Parathyroid adenoma (tissue), 2 donors: ENCODE measurements around the gene CNNM2.

Source experiments
- H2AFZ ChIP-seq: fragments of 300-600 bp; sonication (generic); one replicate; pipeline ENCODE4 v1.7.0; 2017; ENCODE audit warnings: antibody characterized with exemption, mild to moderate bottlenecking
- H3K27ac ChIP-seq: fragments of 300-600 bp; sonication (generic); one replicate; pipeline ENCODE4 v1.7.0; 2017
- H3K27me3 ChIP-seq: fragments of 300-600 bp; sonication (generic); one replicate; pipeline ENCODE4 v1.7.0; 2017; ENCODE audit warnings: low read length; ENCODE audit not compliant: control insufficient read depth, insufficient read depth
- H3K36me3 ChIP-seq: fragments of 300-600 bp; sonication (generic); one replicate; pipeline ENCODE4 v1.7.0; 2017; ENCODE audit warnings: low read length; ENCODE audit not compliant: control insufficient read depth, insufficient read depth
- H3K4me1 ChIP-seq: fragments of 300-600 bp; sonication (generic); one replicate; pipeline ENCODE4 v1.7.0; 2017; ENCODE audit warnings: control low read depth
- H3K4me2 ChIP-seq: fragments of 300-600 bp; sonication (generic); one replicate; pipeline ENCODE4 v1.7.0; 2017; ENCODE audit warnings: low read length
- H3K4me3 ChIP-seq: fragments of 300-600 bp; sonication (generic); one replicate; pipeline ENCODE4 v1.7.0; 2017; ENCODE audit warnings: low read depth, low read length
- H3K79me2 ChIP-seq: fragments of 300-600 bp; sonication (generic); one replicate; pipeline ENCODE4 v1.7.0; 2017; ENCODE audit warnings: control low read depth
- H3K9ac ChIP-seq: fragments of 300-600 bp; sonication (generic); one replicate; pipeline ENCODE4 v1.7.0; 2017; ENCODE audit warnings: mild to moderate bottlenecking
- H3K9me3 ChIP-seq: fragments of 300-600 bp; sonication (generic); one replicate; pipeline ENCODE4 v1.7.0; 2017; ENCODE audit warnings: low read length; ENCODE audit not compliant: control insufficient read depth
- TF ChIP-seq, protein P1 (sequence below): fragments of 300-600 bp; sonication (generic); IDR thresholded peaks from one replicate; pipeline ENCODE4 v1.7.0; 2017; ENCODE audit warnings: antibody characterized with exemption, mild to moderate bottlenecking
- donor health status: primary hyperparathyroidism.

CNNM2 gene

DNA sequence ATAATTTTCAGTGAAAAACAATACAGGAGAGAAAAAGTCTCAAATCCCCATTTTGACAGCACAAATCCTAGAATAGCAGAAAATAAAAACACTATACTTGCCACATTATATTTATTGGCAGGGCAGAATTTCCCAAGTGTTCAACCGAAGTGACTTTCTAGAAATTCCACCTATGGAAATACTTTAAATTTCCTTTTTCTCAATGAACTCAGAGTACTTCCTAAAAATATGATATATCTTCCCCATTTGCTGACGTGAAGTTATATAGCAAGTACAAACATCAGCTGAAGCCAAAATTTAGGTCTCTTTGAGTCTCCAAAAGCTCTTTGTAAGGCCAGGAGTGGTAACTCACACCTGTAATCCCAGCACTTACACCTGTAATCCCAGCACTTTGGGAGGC is 191.7 kb downstream of the CNNM2 start:
- H3K36me3 ChIP-seq: no peaks in the 10 kb centered on the region
- TF ChIP-seq, protein P1, sequence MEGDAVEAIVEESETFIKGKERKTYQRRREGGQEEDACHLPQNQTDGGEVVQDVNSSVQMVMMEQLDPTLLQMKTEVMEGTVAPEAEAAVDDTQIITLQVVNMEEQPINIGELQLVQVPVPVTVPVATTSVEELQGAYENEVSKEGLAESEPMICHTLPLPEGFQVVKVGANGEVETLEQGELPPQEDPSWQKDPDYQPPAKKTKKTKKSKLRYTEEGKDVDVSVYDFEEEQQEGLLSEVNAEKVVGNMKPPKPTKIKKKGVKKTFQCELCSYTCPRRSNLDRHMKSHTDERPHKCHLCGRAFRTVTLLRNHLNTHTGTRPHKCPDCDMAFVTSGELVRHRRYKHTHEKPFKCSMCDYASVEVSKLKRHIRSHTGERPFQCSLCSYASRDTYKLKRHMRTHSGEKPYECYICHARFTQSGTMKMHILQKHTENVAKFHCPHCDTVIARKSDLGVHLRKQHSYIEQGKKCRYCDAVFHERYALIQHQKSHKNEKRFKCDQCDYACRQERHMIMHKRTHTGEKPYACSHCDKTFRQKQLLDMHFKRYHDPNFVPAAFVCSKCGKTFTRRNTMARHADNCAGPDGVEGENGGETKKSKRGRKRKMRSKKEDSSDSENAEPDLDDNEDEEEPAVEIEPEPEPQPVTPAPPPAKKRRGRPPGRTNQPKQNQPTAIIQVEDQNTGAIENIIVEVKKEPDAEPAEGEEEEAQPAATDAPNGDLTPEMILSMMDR: no peak
- no peak overlapping the region for H3K9ac ChIP-seq
- peaks cover 11% of the 10 kb centered on the region for H3K4me1 ChIP-seq
- no peak overlapping the region for H3K27ac ChIP-seq
- no peaks in the 10 kb centered on the region for H3K27me3 ChIP-seq
- H3K4me2 ChIP-seq: no peak overlapping the region
- peaks cover 8% of the 10 kb centered on the region for H3K79me2 ChIP-seq
- H2AFZ ChIP-seq: no peak overlapping the region
- no peak overlapping the region for H3K4me3 ChIP-seq
- H3K9me3 ChIP-seq: no peaks in the 10 kb centered on the region

DNA sequence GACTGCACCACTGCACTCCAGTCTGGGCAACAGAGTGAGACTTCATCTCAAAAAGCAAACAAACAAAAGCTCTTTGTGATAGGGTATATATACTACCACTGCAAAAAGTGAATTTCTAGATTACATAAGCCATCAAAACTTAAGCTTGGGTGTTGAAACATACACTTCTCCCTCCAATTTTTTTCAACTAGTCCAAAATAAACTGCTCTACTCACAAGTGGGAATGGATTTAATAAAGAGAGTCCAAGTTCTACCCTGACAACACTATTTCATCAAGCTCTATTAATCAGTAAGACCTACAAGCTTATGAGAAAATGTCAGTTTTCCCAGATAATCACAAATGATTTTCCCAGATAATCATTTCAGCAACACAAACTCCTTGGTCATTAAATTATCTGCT is 192.3 kb downstream of the CNNM2 start:
- H3K27me3 ChIP-seq: no peaks in the 10 kb centered on the region
- H2AFZ ChIP-seq: no peak overlapping the region
- no peak overlapping the region for H3K4me2 ChIP-seq
- no peaks in the 10 kb centered on the region for H3K36me3 ChIP-seq
- TF ChIP-seq, protein P1: no peak
- H3K27ac ChIP-seq: peak overlapping the region; percentile 25
- peaks cover 8% of the 10 kb centered on the region for H3K79me2 ChIP-seq
- no peak overlapping the region for H3K9ac ChIP-seq
- no peak overlapping the region for H3K4me3 ChIP-seq
- H3K9me3 ChIP-seq: no peaks in the 10 kb centered on the region
- peaks cover 11% of the 10 kb centered on the region for H3K4me1 ChIP-seq

DNA sequence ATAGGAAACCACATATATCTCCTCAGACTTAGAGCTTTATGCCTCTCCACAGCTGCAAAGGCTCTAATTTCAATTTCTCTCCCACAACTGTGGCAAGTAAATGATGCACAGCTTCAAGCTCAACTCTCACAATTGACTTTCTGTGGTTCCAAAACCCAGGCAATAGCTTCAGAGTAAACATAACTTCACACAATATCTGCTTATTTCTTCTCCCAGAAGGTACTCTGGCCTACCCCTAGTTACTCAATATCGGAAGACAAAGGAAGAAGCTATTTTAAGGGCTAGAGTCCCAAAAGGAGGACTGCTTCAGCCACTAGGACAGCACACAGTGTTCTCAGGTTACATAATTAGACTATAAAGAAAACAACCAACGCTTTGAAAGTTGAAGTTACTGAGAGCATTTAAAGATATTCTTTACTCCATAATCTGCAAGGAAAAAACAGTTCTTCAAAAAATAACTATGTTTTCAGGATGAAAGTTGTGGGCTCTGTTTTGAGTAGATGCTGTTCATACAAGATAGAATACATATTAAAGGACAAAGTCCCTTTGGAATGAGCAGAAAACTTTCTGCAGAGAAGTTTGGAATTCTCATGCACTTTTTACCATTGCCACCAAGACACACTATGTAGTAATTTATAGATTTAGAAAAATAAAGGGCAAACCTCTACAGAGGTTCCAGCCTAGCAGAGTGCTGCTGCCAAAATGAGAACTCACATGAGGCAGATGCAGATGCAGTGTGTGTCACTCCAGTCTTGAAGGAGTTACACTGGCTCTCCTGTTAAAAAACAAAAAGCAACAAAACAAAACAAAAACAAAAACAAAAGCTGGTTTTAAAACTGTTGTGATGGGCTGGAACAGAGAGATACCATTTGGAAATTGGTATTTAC is 193.2 kb downstream of the CNNM2 start:
- peaks cover 11% of the 10 kb centered on the region for H3K4me1 ChIP-seq
- peaks cover 6% of the 10 kb centered on the region for H3K79me2 ChIP-seq
- no peaks in the 10 kb centered on the region for H3K36me3 ChIP-seq
- no peaks in the 10 kb centered on the region for H3K27me3 ChIP-seq
- H3K27ac ChIP-seq: peak overlapping the region; percentile 25
- TF ChIP-seq, protein P1: no peak
- H2AFZ ChIP-seq: no peak overlapping the region
- peak overlapping the region; percentile 39 for H3K4me2 ChIP-seq
- no peak overlapping the region for H3K4me3 ChIP-seq
- no peaks in the 10 kb centered on the region for H3K9me3 ChIP-seq
- H3K9ac ChIP-seq: no peak overlapping the region

DNA sequence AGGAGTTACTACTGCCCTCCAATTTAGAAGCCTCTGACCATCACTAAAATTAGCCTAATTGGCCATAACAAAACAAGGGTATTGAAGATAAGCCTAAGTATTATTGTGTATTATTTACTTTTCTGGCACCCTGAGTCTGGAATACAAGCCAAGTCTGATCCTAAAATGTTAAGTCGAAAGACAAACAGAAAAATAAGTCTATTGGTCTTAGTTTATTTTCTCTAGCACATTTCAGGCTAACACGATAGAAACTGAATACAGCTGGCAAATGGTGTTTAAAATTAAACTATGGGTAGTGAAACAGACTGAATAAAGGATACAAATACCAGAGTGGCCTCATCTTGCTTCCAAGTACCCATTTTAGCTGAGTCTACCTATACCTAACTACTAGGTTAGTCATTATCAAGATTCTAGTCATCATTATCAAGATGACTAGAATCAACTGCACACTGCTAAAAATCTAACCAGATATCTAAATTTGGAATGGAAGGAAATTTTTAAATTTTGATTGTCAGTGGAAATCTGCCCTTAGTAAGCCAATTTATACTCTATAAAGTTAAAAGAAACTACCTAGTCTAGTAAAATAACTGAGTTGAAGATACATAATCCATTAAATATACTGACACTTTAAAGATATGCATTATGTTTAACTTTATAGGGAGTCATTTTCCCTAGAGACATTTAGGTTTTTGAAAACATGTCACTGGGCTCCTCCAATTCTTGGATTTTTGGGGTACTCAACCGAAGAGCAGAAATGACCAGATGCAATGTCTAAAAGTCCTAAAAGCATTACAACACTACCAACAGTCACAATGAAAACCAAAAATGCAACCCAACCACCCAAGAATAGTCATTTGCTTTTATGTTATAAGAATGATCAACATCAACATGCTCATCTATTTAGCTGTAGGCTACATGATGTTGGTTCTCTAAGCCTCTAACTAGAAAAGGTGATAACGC is 194.1 kb downstream of the CNNM2 start:
- Histone ChIP-seq H3K27me3 (no peaks in the 10 kb centered on the region), H3K27ac (peak overlapping the region; percentile 2), H3K36me3 (no peaks in the 10 kb centered on the region), H3K4me2 (no peak overlapping the region), H2AFZ (no peak overlapping the region), H3K9ac (no peak overlapping the region), H3K4me3 (no peak overlapping the region), H3K9me3 (no peaks in the 10 kb centered on the region), H3K4me1 (peaks cover 11% of the 10 kb centered on the region), H3K79me2 (peaks cover 6% of the 10 kb centered on the region)
- TF ChIP-seq, protein P1: no peak
